HEK293 (cell line): ENCODE results near the gene TMEM9B.

Experiments
- CTCF ChIA-PET: fragments of 350-600 bp; formaldehyde crosslinking; extraction: SDS; loops from one replicate; lab custom pipeline; 2021; ENCODE audit warnings: antibody characterized with exemption; lab: Yijun Ruan, JAX
- POLR2A ChIA-PET: fragments of 300-600 bp; formaldehyde crosslinking; extraction: SDS; loops from one replicate; lab custom pipeline; 2020; ENCODE audit warnings: antibody characterized with exemption, inconsistent platforms; lab: Yijun Ruan, JAX
- H3K27ac ChIP-seq: fragments of 200-500 bp; sonication (Bioruptor generic); 2 replicates; pipeline ENCODE4 v1.5.1; 2014; ENCODE audit warnings: low read depth, low read length, control low read depth, inconsistent platforms; ENCODE audit errors: extremely low read depth
- H3K36me3 ChIP-seq, 2 experiments: fragments of 200-500 bp in 1 of 2; sonication (Bioruptor generic) in 1 of 2; 1 replicate in 1 of 2; 2 replicates in 1 of 2; pipeline ENCODE4 v1.5.1; 2014 to 2017; ENCODE audit warnings: inconsistent platforms in 2 of 2, low read length in 2 of 2; ENCODE audit not compliant: control insufficient read depth in 2 of 2, insufficient read depth in 1 of 2
- H3K4me1 ChIP-seq: fragments of 200-500 bp; sonication (Bioruptor generic); 2 replicates; pipeline ENCODE4 v1.5.1; 2014; ENCODE audit warnings: mild to moderate bottlenecking, low read length, inconsistent platforms; ENCODE audit not compliant: control insufficient read depth, insufficient read depth
- H3K4me3 ChIP-seq: 2 replicates; pipeline ENCODE4 v1.5.1; 2011; ENCODE audit warnings: low read depth, mild to moderate bottlenecking, control low read depth, low read length, moderate library complexity
- H3K9me3 ChIP-seq: fragments of 200-500 bp; sonication (Bioruptor generic); 2 replicates; pipeline ENCODE4 v1.5.1; 2014; ENCODE audit warnings: low read depth, low read length, inconsistent platforms; ENCODE audit not compliant: control insufficient read depth, insufficient read depth
- GLIS2 ChIP-seq: fragments of 450-650 bp; formaldehyde crosslinking; IDR thresholded peaks from 2 replicates; pipeline ENCODE4 v1.5.1; 2016; ENCODE audit warnings: missing biosample characterization, missing genetic modification characterization
- HOXD13 ChIP-seq: sonication (generic); formaldehyde crosslinking; IDR thresholded peaks from 2 replicates; pipeline ENCODE4 v1.8.0; 2022; ENCODE audit warnings: missing genetic modification reagents, borderline replicate concordance
- KLF10 ChIP-seq: fragments of 450-650 bp; IDR thresholded peaks from 2 replicates; pipeline ENCODE4 v1.5.1; 2018; ENCODE audit warnings: missing biosample characterization, mild to moderate bottlenecking, missing genetic modification characterization
- OSR2 ChIP-seq: fragments of 450-650 bp; formaldehyde crosslinking; IDR thresholded peaks from 2 replicates; pipeline ENCODE4 v1.5.1; 2016; ENCODE audit warnings: missing biosample characterization, missing genetic modification characterization
- RBAK ChIP-seq: fragments of 450-650 bp; formaldehyde crosslinking; IDR thresholded peaks from 2 replicates; pipeline ENCODE4 v1.5.1; 2016; ENCODE audit warnings: missing biosample characterization, missing genetic modification characterization
- SCRT1 ChIP-seq: fragments of 450-650 bp; formaldehyde crosslinking; IDR thresholded peaks from 2 replicates; pipeline ENCODE4 v1.5.1; 2016; ENCODE audit warnings: missing biosample characterization, missing genetic modification characterization, borderline replicate concordance
- YY1 ChIP-seq: fragments of 450-650 bp; formaldehyde crosslinking; IDR thresholded peaks from 2 replicates; pipeline ENCODE4 v1.5.1; 2018; ENCODE audit warnings: missing biosample characterization, missing genetic modification characterization
- YY2 ChIP-seq: fragments of 450-650 bp; formaldehyde crosslinking; IDR thresholded peaks from 2 replicates; pipeline ENCODE4 v1.5.1; 2016; ENCODE audit warnings: missing biosample characterization, missing genetic modification characterization
- ZBTB7A ChIP-seq: fragments of 450-650 bp; formaldehyde crosslinking; IDR thresholded peaks from 2 replicates; pipeline ENCODE4 v1.5.1; 2016; ENCODE audit warnings: low read depth, missing biosample characterization, missing genetic modification characterization
- ZBTB8A ChIP-seq: fragments of 450-650 bp; formaldehyde crosslinking; IDR thresholded peaks from 2 replicates; pipeline ENCODE4 v1.5.1; 2016; ENCODE audit warnings: missing biosample characterization, missing genetic modification characterization
- ZNF138 ChIP-seq: fragments of 450-650 bp; formaldehyde crosslinking; IDR thresholded peaks from 2 replicates; pipeline ENCODE4 v1.5.1; 2016; ENCODE audit warnings: missing biosample characterization, missing genetic modification characterization, borderline replicate concordance
- ZNF174 ChIP-seq: fragments of 450-650 bp; formaldehyde crosslinking; IDR thresholded peaks from 2 replicates; pipeline ENCODE4 v1.5.0; 2017; ENCODE audit warnings: missing biosample characterization, mild to moderate bottlenecking, missing genetic modification characterization
- ZNF223 ChIP-seq: fragments of 450-650 bp; formaldehyde crosslinking; IDR thresholded peaks from 2 replicates; pipeline ENCODE4 v1.5.1; 2016; ENCODE audit warnings: missing biosample characterization, missing genetic modification characterization
- ZNF302 ChIP-seq: fragments of 450-650 bp; formaldehyde crosslinking; IDR thresholded peaks from 2 replicates; pipeline ENCODE4 v1.5.1; 2016; ENCODE audit warnings: missing biosample characterization, missing genetic modification characterization, low read depth
- ZNF324 ChIP-seq: fragments of 450-650 bp; formaldehyde crosslinking; IDR thresholded peaks from 2 replicates; pipeline ENCODE4 v1.5.1; 2016; ENCODE audit warnings: missing biosample characterization, missing genetic modification characterization
- ZNF530 ChIP-seq: fragments of 450-650 bp; formaldehyde crosslinking; IDR thresholded peaks from 2 replicates; pipeline ENCODE4 v1.5.1; 2016; ENCODE audit warnings: low read depth, missing biosample characterization, missing genetic modification characterization
- ZNF555 ChIP-seq: fragments of 450-650 bp; formaldehyde crosslinking; conservative IDR thresholded peaks from 2 replicates; pipeline ENCODE4 v1.5.1; 2017; ENCODE audit warnings: missing biosample characterization, mild to moderate bottlenecking, missing genetic modification characterization, inconsistent platforms
- ZNF571 ChIP-seq: fragments of 450-650 bp; formaldehyde crosslinking; IDR thresholded peaks from 2 replicates; pipeline ENCODE4 v1.5.0; 2017; ENCODE audit warnings: missing biosample characterization, missing genetic modification characterization
- ZNF624 ChIP-seq: fragments of 450-650 bp; formaldehyde crosslinking; IDR thresholded peaks from 2 replicates; pipeline ENCODE4 v1.5.1; 2017; ENCODE audit warnings: missing biosample characterization, missing genetic modification characterization
- ZSCAN30 ChIP-seq: fragments of 450-650 bp; IDR thresholded peaks from 2 replicates; pipeline ENCODE4 v1.5.1; 2018; ENCODE audit warnings: missing biosample characterization, mild to moderate bottlenecking, missing genetic modification characterization, moderate library complexity
- TF ChIP-seq, protein P1 (sequence below): fragments of 450-650 bp; formaldehyde crosslinking; IDR thresholded peaks from 2 replicates; pipeline ENCODE4 v1.5.1; 2016; ENCODE audit warnings: missing biosample characterization, missing genetic modification characterization
- TF ChIP-seq, protein P2 (sequence below): fragments of 450-650 bp; formaldehyde crosslinking; IDR thresholded peaks from 2 replicates; pipeline ENCODE4 v1.5.1; 2016; ENCODE audit warnings: missing biosample characterization, missing genetic modification characterization
- TF ChIP-seq, protein P3 (sequence below): fragments of 450-650 bp; formaldehyde crosslinking; IDR thresholded peaks from 2 replicates; pipeline ENCODE4 v1.5.1; 2016; ENCODE audit warnings: missing biosample characterization, missing genetic modification characterization, low read depth
- TF ChIP-seq, protein P4 (sequence below): fragments of 450-650 bp; formaldehyde crosslinking; IDR thresholded peaks from 2 replicates; pipeline ENCODE4 v1.5.1; 2017; ENCODE audit warnings: missing biosample characterization, mild to moderate bottlenecking, missing genetic modification characterization, moderate library complexity
- TF ChIP-seq, protein P5 (sequence below): fragments of 450-650 bp; formaldehyde crosslinking; IDR thresholded peaks from 2 replicates; pipeline ENCODE4 v1.5.1; 2017; ENCODE audit warnings: missing biosample characterization, missing genetic modification characterization
- TF ChIP-seq, protein P6 (sequence below): fragments of 450-650 bp; formaldehyde crosslinking; IDR thresholded peaks from 2 replicates; pipeline ENCODE4 v1.5.1; 2016; ENCODE audit warnings: missing biosample characterization, missing genetic modification characterization
- TF ChIP-seq, protein P7 (sequence below): fragments of 450-650 bp; formaldehyde crosslinking; optimal IDR thresholded peaks from 2 replicates; pipeline ENCODE3; 2016; ENCODE audit warnings: missing biosample characterization, mild to moderate bottlenecking, missing genetic modification characterization

TMEM9B gene

DNA sequence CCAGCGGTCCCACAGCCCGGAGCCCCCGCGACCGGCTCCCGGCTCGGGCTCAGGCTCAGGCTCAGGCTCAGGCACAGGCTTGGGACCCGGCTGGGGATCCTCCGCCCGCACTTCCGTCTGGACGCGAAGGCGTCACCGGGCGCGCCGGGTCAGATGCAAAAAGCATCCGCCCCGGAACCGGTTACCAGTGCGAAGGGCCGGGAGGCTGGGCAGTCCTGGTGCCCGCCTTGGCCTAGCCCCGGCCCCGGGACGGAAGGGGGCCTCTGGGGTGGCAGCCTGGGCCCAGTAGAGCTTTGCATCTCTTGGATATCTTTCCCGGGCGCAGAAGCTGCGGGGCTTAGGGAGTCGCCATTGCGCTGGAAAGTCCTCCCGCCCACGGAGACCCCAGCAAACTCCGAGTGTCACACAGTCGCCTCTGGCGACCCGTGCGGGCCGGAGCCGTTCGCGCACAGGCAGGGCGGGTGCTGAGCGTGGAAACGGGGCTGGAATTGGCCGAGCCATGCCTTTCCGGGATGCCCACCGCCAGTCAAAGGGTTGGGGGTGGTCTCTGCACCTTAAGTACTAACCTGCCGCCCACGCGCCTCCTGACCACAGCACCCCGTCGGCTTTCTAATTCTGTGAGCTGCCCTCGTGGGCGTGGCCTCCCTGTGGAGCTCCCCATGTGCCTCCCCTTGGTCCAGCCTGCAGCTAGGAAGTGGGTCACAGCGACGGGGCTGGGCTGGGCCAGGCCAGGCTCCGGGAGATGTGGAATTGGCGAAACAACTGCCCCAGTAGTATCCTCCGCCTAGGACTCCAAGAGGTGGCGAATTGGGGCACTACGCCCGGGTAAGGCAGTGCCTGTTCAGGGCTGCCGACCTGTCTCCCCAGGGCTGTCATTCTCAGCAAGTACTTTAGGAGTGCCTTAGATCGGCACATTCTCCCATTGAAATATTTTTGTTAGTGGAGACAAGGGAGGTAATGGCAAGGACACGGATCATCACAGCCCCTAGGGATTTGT, at the start of gene TMEM9B:
TSS of gene TMEM9B (minus strand) at position 119 of the 997 bp plus-strand sequence. CDS start 129 bp downstream, outside the sequence.
- Histone ChIP-seq H3K36me3 (peaks cover 0 to 7% of the 10 kb centered on the region in 2 experiments; a peak in 1 of 3 replicates), H3K9me3 (no peaks in the 10 kb centered on the region), H3K4me1 (no peaks in the 10 kb centered on the region), H3K4me3 (peak within 1 kb of the TSS; percentile 89), H3K27ac (peak within 1 kb of the TSS; percentile 77)
- ChIA-PET CTCF (interaction anchor here (0.6 kb wide), 2 partner anchors 89 to 736 kb away, joined by 3 to 6 read pairs; no protein-coding TSS in a partner anchor), POLR2A (interaction anchor here (0.6 to 2.1 kb wide), 13 partner anchors 11 to 608 kb away, joined by 3 to 21 read pairs (median 4); partner anchors contain the start of genes AKIP1, NRIP3, RPL27A and STK33)
- TF ChIP-seq YY2 (tag by site-specific recombination) (no peak), ZNF624 (tag by site-specific recombination) (no peak), ZNF223 (tag by site-specific recombination) (0 out of 2 replicates have a peak, but pooled peaks have one; percentile 7), OSR2 (tag by site-specific recombination) (no peak), ZNF302 (no peak), ZBTB7A (tag by site-specific recombination) (no peak), ZNF530 (tag by site-specific recombination) (no peak), ZNF174 (tag by site-specific recombination) (no peak), YY1 (tag by site-specific recombination) (0 out of 2 replicates have a peak, but pooled peaks have one; percentile 43), ZBTB8A (tag by site-specific recombination) (peak; percentile 90), ZSCAN30 (peak; percentile 49; the same call in 1 of the 2 replicates), ZNF571 (tag by site-specific recombination) (no peak), GLIS2 (tag by site-specific recombination) (peak; percentile 83), HOXD13 (no peak), ZNF555 (tag by site-specific recombination) (no peak), KLF10 (tag by site-specific recombination) (peak; percentile 55; the same call in 1 of the 2 replicates), SCRT1 (tag by site-specific recombination) (no peak), ZNF138 (tag by site-specific recombination) (no peak), RBAK (tag by site-specific recombination) (no peak), ZNF324 (peak; percentile 54; the same call in 1 of the 2 replicates)
- TF ChIP-seq, protein P1, sequence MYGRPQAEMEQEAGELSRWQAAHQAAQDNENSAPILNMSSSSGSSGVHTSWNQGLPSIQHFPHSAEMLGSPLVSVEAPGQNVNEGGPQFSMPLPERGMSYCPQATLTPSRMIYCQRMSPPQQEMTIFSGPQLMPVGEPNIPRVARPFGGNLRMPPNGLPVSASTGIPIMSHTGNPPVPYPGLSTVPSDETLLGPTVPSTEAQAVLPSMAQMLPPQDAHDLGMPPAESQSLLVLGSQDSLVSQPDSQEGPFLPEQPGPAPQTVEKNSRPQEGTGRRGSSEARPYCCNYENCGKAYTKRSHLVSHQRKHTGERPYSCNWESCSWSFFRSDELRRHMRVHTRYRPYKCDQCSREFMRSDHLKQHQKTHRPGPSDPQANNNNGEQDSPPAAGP (tag by site-specific recombination): no peak
- TF ChIP-seq, protein P2, sequence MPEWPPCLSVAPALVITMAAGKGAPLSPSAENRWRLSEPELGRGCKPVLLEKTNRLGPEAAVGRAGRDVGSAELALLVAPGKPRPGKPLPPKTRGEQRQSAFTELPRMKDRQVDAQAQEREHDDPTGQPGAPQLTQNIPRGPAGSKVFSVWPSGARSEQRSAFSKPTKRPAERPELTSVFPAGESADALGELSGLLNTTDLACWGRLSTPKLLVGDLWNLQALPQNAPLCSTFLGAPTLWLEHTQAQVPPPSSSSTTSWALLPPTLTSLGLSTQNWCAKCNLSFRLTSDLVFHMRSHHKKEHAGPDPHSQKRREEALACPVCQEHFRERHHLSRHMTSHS (tag by site-specific recombination): no peak
- TF ChIP-seq, protein P3, sequence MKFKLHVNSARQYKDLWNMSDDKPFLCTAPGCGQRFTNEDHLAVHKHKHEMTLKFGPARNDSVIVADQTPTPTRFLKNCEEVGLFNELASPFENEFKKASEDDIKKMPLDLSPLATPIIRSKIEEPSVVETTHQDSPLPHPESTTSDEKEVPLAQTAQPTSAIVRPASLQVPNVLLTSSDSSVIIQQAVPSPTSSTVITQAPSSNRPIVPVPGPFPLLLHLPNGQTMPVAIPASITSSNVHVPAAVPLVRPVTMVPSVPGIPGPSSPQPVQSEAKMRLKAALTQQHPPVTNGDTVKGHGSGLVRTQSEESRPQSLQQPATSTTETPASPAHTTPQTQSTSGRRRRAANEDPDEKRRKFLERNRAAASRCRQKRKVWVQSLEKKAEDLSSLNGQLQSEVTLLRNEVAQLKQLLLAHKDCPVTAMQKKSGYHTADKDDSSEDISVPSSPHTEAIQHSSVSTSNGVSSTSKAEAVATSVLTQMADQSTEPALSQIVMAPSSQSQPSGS: no peak
- TF ChIP-seq, protein P4, sequence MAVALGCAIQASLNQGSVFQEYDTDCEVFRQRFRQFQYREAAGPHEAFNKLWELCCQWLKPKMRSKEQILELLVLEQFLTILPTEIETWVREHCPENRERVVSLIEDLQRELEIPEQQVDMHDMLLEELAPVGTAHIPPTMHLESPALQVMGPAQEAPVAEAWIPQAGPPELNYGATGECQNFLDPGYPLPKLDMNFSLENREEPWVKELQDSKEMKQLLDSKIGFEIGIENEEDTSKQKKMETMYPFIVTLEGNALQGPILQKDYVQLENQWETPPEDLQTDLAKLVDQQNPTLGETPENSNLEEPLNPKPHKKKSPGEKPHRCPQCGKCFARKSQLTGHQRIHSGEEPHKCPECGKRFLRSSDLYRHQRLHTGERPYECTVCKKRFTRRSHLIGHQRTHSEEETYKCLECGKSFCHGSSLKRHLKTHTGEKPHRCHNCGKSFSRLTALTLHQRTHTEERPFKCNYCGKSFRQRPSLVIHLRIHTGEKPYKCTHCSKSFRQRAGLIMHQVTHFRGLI (tag by site-specific recombination): 0 out of 2 replicates have a peak, but pooled peaks have one; percentile 1
- TF ChIP-seq, protein P5, sequence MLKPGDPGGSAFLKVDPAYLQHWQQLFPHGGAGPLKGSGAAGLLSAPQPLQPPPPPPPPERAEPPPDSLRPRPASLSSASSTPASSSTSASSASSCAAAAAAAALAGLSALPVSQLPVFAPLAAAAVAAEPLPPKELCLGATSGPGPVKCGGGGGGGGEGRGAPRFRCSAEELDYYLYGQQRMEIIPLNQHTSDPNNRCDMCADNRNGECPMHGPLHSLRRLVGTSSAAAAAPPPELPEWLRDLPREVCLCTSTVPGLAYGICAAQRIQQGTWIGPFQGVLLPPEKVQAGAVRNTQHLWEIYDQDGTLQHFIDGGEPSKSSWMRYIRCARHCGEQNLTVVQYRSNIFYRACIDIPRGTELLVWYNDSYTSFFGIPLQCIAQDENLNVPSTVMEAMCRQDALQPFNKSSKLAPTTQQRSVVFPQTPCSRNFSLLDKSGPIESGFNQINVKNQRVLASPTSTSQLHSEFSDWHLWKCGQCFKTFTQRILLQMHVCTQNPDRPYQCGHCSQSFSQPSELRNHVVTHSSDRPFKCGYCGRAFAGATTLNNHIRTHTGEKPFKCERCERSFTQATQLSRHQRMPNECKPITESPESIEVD: no peak
- TF ChIP-seq, protein P6, sequence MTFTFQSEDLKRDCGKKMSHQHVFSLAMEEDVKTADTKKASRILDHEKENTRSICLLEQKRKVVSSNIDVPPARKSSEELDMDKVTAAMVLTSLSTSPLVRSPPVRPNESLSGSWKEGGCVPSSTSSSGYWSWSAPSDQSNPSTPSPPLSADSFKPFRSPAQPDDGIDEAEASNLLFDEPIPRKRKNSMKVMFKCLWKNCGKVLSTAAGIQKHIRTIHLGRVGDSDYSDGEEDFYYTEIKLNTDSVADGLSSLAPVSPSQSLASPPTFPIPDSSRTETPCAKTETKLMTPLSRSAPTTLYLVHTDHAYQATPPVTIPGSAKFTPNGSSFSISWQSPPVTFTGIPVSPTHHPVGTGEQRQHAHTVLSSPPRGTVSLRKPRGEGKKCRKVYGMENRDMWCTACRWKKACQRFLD (tag by site-specific recombination): no peak
- TF ChIP-seq, protein P7, sequence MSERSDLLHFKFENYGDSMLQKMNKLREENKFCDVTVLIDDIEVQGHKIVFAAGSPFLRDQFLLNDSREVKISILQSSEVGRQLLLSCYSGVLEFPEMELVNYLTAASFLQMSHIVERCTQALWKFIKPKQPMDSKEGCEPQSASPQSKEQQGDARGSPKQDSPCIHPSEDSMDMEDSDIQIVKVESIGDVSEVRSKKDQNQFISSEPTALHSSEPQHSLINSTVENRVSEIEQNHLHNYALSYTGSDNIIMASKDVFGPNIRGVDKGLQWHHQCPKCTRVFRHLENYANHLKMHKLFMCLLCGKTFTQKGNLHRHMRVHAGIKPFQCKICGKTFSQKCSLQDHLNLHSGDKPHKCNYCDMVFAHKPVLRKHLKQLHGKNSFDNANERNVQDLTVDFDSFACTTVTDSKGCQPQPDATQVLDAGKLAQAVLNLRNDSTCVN: peak; percentile 69
